HCT116 (cell line): ENCODE data around the gene TREML1. TPM values are rescaled to one million over a fixed set of nuclear protein-coding genes. Genes with fewer than 3 reads are reported as not detected.

Experiments
- ATAC-seq: fragments of 200-7000 bp; cut with Tn5 transposase; 2 replicates; pipeline ENCODE4 v1.9.1; 2020; ENCODE audit warnings: mild to moderate bottlenecking, moderate library complexity
- BruUV-seq: library from RNA; stranded (reverse); fragments of 400-500 nt; replicated peaks from 2 replicates; lab custom pipeline; 2021; lab: Mats Ljungman, UMichigan
- CTCF ChIA-PET: fragments of 300-600 bp; sonication (Branson Sonifier 250); formaldehyde crosslinking; loops from one replicate; lab custom pipeline; 2021; ENCODE audit warnings: antibody characterized with exemption; lab: Charles Lee
- POLR2A ChIA-PET: fragments of 300-600, 350-600 bp; sonication (Branson Sonifier 250); formaldehyde crosslinking; loops from one replicate; lab custom pipeline; 2021; ENCODE audit warnings: antibody characterized with exemption; lab: Charles Lee
- RAD21 ChIA-PET, 2 experiments: fragments of 300-600 bp; sonication (Branson Sonifier 250); formaldehyde crosslinking; loops; one replicate each; lab custom pipeline; 2023; ENCODE audit warnings: low total read pairs in 2 of 2; ENCODE audit not compliant: uncharacterized antibody in 2 of 2, unreplicated experiment in 2 of 2, low non-redundant PET in 1 of 2; lab: Charles Lee
- DNase-seq: peaks from one replicate; pipeline ENCODE4 v3.0.0-alpha.2; 2010; ENCODE audit warnings: low read depth, low spot score
- H2AFZ ChIP-seq: fragments of 200-600 bp; shearing (Covaris generic), sonication (generic); 2 replicates; pipeline ENCODE4 v1.6.1; 2017; ENCODE audit warnings: low read depth, mixed run types, mixed read lengths, antibody characterized with exemption, low read length; ENCODE audit not compliant: poor library complexity, severe bottlenecking
- H3K27ac ChIP-seq: 2 replicates; pipeline ENCODE4 v1.5.1; 2012; ENCODE audit warnings: low read depth, low read length
- H3K27me3 ChIP-seq: fragments of 200-600 bp; sonication (generic); 2 replicates; pipeline ENCODE4 v1.6.1; 2016; ENCODE audit warnings: mixed run types, low read length, mixed read lengths; ENCODE audit not compliant: insufficient read depth
- H3K36me3 ChIP-seq, 2 experiments: fragments of 200-500 bp in 1 of 2; fragments of 200-600 bp in 1 of 2; sonication (Bioruptor generic) in 1 of 2; sonication (generic) in 1 of 2; 2 replicates each; pipeline versions ENCODE4 v1.5.1 to v1.6.1; 2014 to 2016; ENCODE audit warnings: low read length in 2 of 2, inconsistent platforms in 1 of 2, mixed read lengths in 1 of 2, mixed run types in 1 of 2; ENCODE audit not compliant: insufficient read depth in 2 of 2, control insufficient read depth in 1 of 2
- H3K4me1 ChIP-seq, 2 experiments: fragments of 200-600 bp in 1 of 2; sonication (generic) in 1 of 2; 2 replicates each; pipeline versions ENCODE4 v1.5.1 to v1.6.1; 2012 to 2017; ENCODE audit warnings: low read length in 2 of 2, inconsistent platforms in 1 of 2, mild to moderate bottlenecking in 1 of 2, mixed read lengths in 1 of 2, mixed run types in 1 of 2, moderate library complexity in 1 of 2; ENCODE audit not compliant: insufficient read depth in 2 of 2, control insufficient read depth in 1 of 2
- H3K4me2 ChIP-seq: fragments of 200-600 bp; sonication (generic); 2 replicates; pipeline ENCODE4 v1.6.1; 2017; ENCODE audit warnings: mixed run types, low read length, mixed read lengths
- H3K4me3 ChIP-seq, 2 experiments: fragments of 200-600 bp in 1 of 2; sonication (generic) in 1 of 2; replicated peaks in 1 of 2; 2 replicates each; pipeline ENCODE4 v1.5.1; 2011 to 2016; ENCODE audit warnings: low read length in 2 of 2, control low read depth in 1 of 2, low read depth in 1 of 2, mild to moderate bottlenecking in 1 of 2, mixed read lengths in 1 of 2, mixed run types in 1 of 2
- H3K79me2 ChIP-seq: fragments of 200-600 bp; sonication (generic); 2 replicates; pipeline ENCODE4 v1.6.1; 2017; ENCODE audit warnings: mild to moderate bottlenecking, mixed run types, low read length, moderate library complexity, mixed read lengths; ENCODE audit not compliant: insufficient read depth
- H3K9ac ChIP-seq: fragments of 200-600 bp; sonication (generic); 2 replicates; pipeline ENCODE4 v1.6.1; 2016; ENCODE audit warnings: low read length, mixed read lengths
- H3K9me2 ChIP-seq: fragments of 200-600 bp; sonication (generic), shearing (Covaris generic); 2 replicates; pipeline ENCODE4 v1.6.1; 2017; ENCODE audit warnings: mixed run types, mild to moderate bottlenecking, moderate library complexity; ENCODE audit not compliant: insufficient read depth
- H3K9me3 ChIP-seq, 2 experiments: fragments of 200-500 bp in 1 of 2; fragments of 200-600 bp in 1 of 2; sonication (Bioruptor generic) in 1 of 2; sonication (generic) in 1 of 2; 2 replicates each; pipeline ENCODE4 v1.6.1; 2014 to 2017; ENCODE audit warnings: low read length in 2 of 2, mixed read lengths in 2 of 2, inconsistent platforms in 1 of 2, low read depth in 1 of 2, mild to moderate bottlenecking in 1 of 2, mixed run types in 1 of 2, moderate library complexity in 1 of 2; ENCODE audit not compliant: control insufficient read depth in 1 of 2, insufficient read depth in 1 of 2
- H4K20me1 ChIP-seq: fragments of 200-600 bp; sonication (generic), shearing (Covaris generic); 2 replicates; pipeline ENCODE4 v1.6.1; 2017; ENCODE audit warnings: mixed run types, mild to moderate bottlenecking, moderate library complexity; ENCODE audit not compliant: insufficient read depth
- CBX3 ChIP-seq: IDR thresholded peaks from 2 replicates; pipeline ENCODE4 v1.6.1; 2012; ENCODE audit warnings: low read depth
- CEBPB ChIP-seq: IDR thresholded peaks from 2 replicates; pipeline ENCODE4 v1.6.1; 2012; ENCODE audit warnings: low read depth
- CTCF ChIP-seq, 3 experiments: fragments of 200-600 bp in 1 of 3; sonication (generic) in 1 of 3; IDR thresholded peaks in 2 of 3; conservative IDR thresholded peaks in 1 of 3; 2 replicates each; pipeline ENCODE4 v1.5.1; 2012 to 2017; ENCODE audit warnings: low read depth in 2 of 3, low read length in 2 of 3, antibody characterized with exemption in 1 of 3, borderline replicate concordance in 1 of 3, control low read depth in 1 of 3, mild to moderate bottlenecking in 1 of 3, mixed read lengths in 1 of 3, mixed run types in 1 of 3, moderate library complexity in 1 of 3; ENCODE audit not compliant: insufficient read depth in 1 of 3
- EZH2 ChIP-seq: fragments of 200-600 bp; sonication (generic); IDR thresholded peaks from 2 replicates; pipeline ENCODE4 v1.6.1; 2017; ENCODE audit warnings: antibody characterized with exemption, mixed run types
- EZH2phosphoT487 ChIP-seq: fragments of 200-600 bp; IDR thresholded peaks from 2 replicates; pipeline ENCODE4 v1.6.1; 2018; ENCODE audit warnings: antibody characterized with exemption, borderline replicate concordance
- FOSL1 ChIP-seq: IDR thresholded peaks from 2 replicates; pipeline ENCODE4 v1.6.1; 2012; ENCODE audit warnings: low read depth
- JUND ChIP-seq: IDR thresholded peaks from 2 replicates; pipeline ENCODE4 v1.6.1; 2012
- MAX ChIP-seq: IDR thresholded peaks from 2 replicates; pipeline ENCODE4 v1.6.1; 2012
- POLR2A ChIP-seq: IDR thresholded peaks from 2 replicates; pipeline ENCODE4 v1.7.0; 2011; ENCODE audit warnings: borderline replicate concordance; ENCODE audit not compliant: insufficient read depth, insufficient read length; ENCODE audit errors: extremely low read depth
- POLR2AphosphoS5 ChIP-seq: IDR thresholded peaks from 2 replicates; pipeline ENCODE4 v1.6.1; 2011; ENCODE audit warnings: mild to moderate bottlenecking, low read depth, low read length, moderate library complexity
- RAD21 ChIP-seq: IDR thresholded peaks from 2 replicates; pipeline ENCODE4 v1.6.1; 2012; ENCODE audit warnings: low read depth, mild to moderate bottlenecking
- REST ChIP-seq: IDR thresholded peaks from 2 replicates; pipeline ENCODE4 v1.6.1; 2012; ENCODE audit warnings: low read depth
- SIN3A ChIP-seq: IDR thresholded peaks from 2 replicates; pipeline ENCODE4 v1.6.1; 2012; ENCODE audit warnings: low read depth
- SP1 ChIP-seq: IDR thresholded peaks from 2 replicates; pipeline ENCODE4 v1.6.1; 2012; ENCODE audit warnings: low read depth
- SRF ChIP-seq: IDR thresholded peaks from 2 replicates; pipeline ENCODE4 v1.6.1; 2012; ENCODE audit warnings: low read depth
- TCF7L2 ChIP-seq: IDR thresholded peaks from 2 replicates; pipeline ENCODE4 v1.7.0; 2011; ENCODE audit warnings: borderline replicate concordance, inconsistent platforms; ENCODE audit not compliant: insufficient read depth, insufficient read length; ENCODE audit errors: extremely low read depth
- YY1 ChIP-seq: IDR thresholded peaks from 2 replicates; pipeline ENCODE4 v1.6.1; 2011; ENCODE audit warnings: low read length, low read depth, moderate library complexity, mild to moderate bottlenecking; ENCODE audit not compliant: insufficient replicate concordance; ENCODE audit errors: extremely low read depth
- ZBTB33 ChIP-seq: IDR thresholded peaks from 2 replicates; pipeline ENCODE4 v1.6.1; 2011; ENCODE audit warnings: mild to moderate bottlenecking, low read length, moderate library complexity; ENCODE audit not compliant: insufficient replicate concordance; ENCODE audit errors: extremely low read depth
- ZFX ChIP-seq: fragments of 450-650 bp; IDR thresholded peaks from 2 replicates; pipeline ENCODE4 v1.6.1; 2017
- ZNF274 ChIP-seq: fragments of 200-500 bp; sonication (Bioruptor generic); IDR thresholded peaks from 2 replicates; pipeline ENCODE4 v1.6.1; 2014; ENCODE audit warnings: mild to moderate bottlenecking, low read depth, low read length, inconsistent platforms
- intact Hi-C: fragments of 100-400 bp; cut with micrococcal nuclease; formaldehyde crosslinking; loops from 2 replicates; pipeline ENCODE4 v1.10.0; 2022
- total RNA-seq: library from RNA; stranded (reverse); gene quantifications from one replicate; pipeline ENCODE4 v1.2.1, GENCODE V29; 2021; ENCODE audit not compliant: unreplicated experiment

TREML1 gene
- total RNA-seq, 1 experiment from 2014 or later, result not detected

- no peak overlapping the region for H3K9ac ChIP-seq
- DNase-seq, result no peak
- RAD21 ChIA-PET, result no interaction called here
- H3K9me3 ChIP-seq, result peaks cover under 1 to 2% of the 10 kb centered on the region in 2 experiments; a peak in 2 of 4 replicates
- H3K4me3 ChIP-seq, result no peak overlapping the region
- H2AFZ ChIP-seq, result no peak overlapping the region
- POLR2A ChIA-PET, result no interaction called here
- no peak overlapping the region for H3K27ac ChIP-seq
- H3K27me3 ChIP-seq, result no peaks in the 10 kb centered on the region
- intact Hi-C loops, result no loop called here
- ATAC-seq, result no peak
- no TSS peak for BruUV-seq
- no peaks in the 10 kb centered on the region for H3K79me2 ChIP-seq
- CTCF ChIA-PET, result no interaction called here
- H3K36me3 ChIP-seq, result no peaks in the 10 kb centered on the region
- peaks cover 0 to 4% of the 10 kb centered on the region in 2 experiments; a peak in 1 of 4 replicates for H3K4me1 ChIP-seq
- H4K20me1 ChIP-seq, result no peaks in the 10 kb centered on the region
- H3K9me2 ChIP-seq, result no peaks in the 10 kb centered on the region
- TF ChIP-seq RAD21 (no peak), MAX (no peak), ZNF274 (no peak), CEBPB (no peak), REST (no peak), ZBTB33 (no peak), TCF7L2 (no peak), CTCF (IDR thresholded peaks at IDR 0.05 in 2 of 3, conservative IDR thresholded peaks at IDR 0.05 in 1 of 3; ENCODE audit: borderline replicate concordance in 1 of 3, insufficient read depth in 1 of 3, low read depth in 2 of 3, low read length in 2 of 3) (no peak), POLR2A (no peak), SRF (no peak), YY1 (no peak), EZH2 (no peak), JUND (no peak), POLR2AphosphoS5 (no peak), SP1 (no peak), EZH2phosphoT487 (no peak), FOSL1 (no peak), ZFX (no peak), SIN3A (no peak), CBX3 (no peak)
- H3K4me2 ChIP-seq, result no peak overlapping the region
Observed at GRCh38 chr6:41184761-41185160, 30.6 kb upstream of the TREML1 start.
